ENCODE results near the gene CCL11. TPM values are rescaled to one million over a fixed set of nuclear protein-coding genes. Genes with fewer than 3 reads are reported as not detected.

Gene CCL11
- total RNA-seq, 6 experiments from 2014 or later = not detected

DNA sequence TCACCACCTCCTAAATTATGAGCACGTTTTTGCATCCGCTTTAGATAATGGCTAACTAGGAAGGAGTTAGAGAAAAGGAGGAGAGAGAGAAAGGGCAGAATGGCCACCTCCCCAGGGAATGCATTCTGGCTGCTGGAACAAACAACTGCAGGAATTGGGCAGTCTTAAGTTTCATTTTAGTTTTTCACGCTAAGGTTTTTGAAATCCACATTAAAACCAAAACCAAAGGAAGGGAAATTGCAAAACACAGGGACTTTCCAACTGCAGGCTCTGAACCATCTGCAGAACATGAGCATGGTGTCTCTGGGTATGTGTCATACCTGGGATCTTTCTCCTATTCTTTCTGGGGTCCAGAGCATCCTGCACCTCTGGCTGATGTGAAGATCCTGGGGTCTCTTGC, 21.6 kb downstream of the CCL11 start:
- no peak overlapping the region for H3K4me3 Mint-ChIP-seq
- peaks cover 3% of the 10 kb centered on the region; the same call in 1 of the 2 replicates for H3K27me3 Mint-ChIP-seq (ENCODE audit: insufficient read depth)
- H3K27ac Mint-ChIP-seq = no peak overlapping the region

DNA sequence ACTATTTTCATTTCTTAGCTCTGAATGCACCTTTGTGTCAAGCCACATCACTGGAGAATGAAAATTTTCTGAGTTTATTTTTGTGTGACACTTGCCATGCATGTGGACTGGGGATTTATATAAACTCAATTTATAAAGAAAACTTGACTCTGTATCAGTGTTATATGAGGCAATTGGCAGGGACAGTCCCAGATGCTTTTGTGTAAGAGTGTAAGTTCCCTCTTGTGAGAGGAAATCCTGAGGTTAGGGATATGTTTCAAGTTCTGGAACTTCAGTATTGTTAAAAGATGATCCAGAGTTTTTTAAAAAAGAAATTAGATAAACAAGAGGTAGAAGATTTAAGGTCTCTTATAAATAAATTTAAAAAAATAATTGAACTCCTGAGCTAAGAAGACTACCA, 22.8 kb downstream of the CCL11 start:
- H3K4me3 Mint-ChIP-seq = no peak overlapping the region

More for the DNA sequence above, 21.6 kb downstream of the CCL11 start:
- Mint-ChIP-seq H3K4me1 (ENCODE audit: low read depth) (peaks cover 42% of the 10 kb centered on the region), H3K36me3 (ENCODE audit: low read depth) (no peaks in the 10 kb centered on the region), H3K9me3 (no peaks in the 10 kb centered on the region)
- DNase-seq = no peak
- TF ChIP-seq CTCF (IDR thresholded peaks at IDR 0.05) = no peak

GRCh38 chr17:34311291-34311690, 25.7 kb downstream of the CCL11 start:
- H3K9me3 Mint-ChIP-seq = no peaks in the 10 kb centered on the region
- H3K4me1 Mint-ChIP-seq (ENCODE audit: low read depth) = peaks cover 48% of the 10 kb centered on the region
- no peak overlapping the region for H3K4me3 Mint-ChIP-seq
- no peak overlapping the region for H3K27ac Mint-ChIP-seq
- peaks cover 2% of the 10 kb centered on the region; the same call in 1 of the 2 replicates for H3K27me3 Mint-ChIP-seq (ENCODE audit: insufficient read depth)
- no peak for TF ChIP-seq CTCF (IDR thresholded peaks at IDR 0.05)
- no peaks in the 10 kb centered on the region for H3K36me3 Mint-ChIP-seq (ENCODE audit: low read depth)
- DNase-seq = no peak

More for the DNA sequence above, 22.8 kb downstream of the CCL11 start:
- Mint-ChIP-seq H3K27ac (no peak overlapping the region), H3K9me3 (no peaks in the 10 kb centered on the region), H3K27me3 (ENCODE audit: insufficient read depth) (peaks cover 3% of the 10 kb centered on the region; the same call in 1 of the 2 replicates), H3K4me1 (ENCODE audit: low read depth) (peaks cover 44% of the 10 kb centered on the region), H3K36me3 (ENCODE audit: low read depth) (no peaks in the 10 kb centered on the region)
- no peak for DNase-seq
- TF ChIP-seq CTCF (IDR thresholded peaks at IDR 0.05) = no peak

GRCh38 chr17:34312080-34312479, 26.5 kb downstream of the CCL11 start:
- Mint-ChIP-seq H3K9me3 (no peaks in the 10 kb centered on the region), H3K27me3 (ENCODE audit: insufficient read depth) (peaks cover 2% of the 10 kb centered on the region; the same call in 1 of the 2 replicates), H3K36me3 (ENCODE audit: low read depth) (no peaks in the 10 kb centered on the region), H3K4me3 (no peak overlapping the region), H3K4me1 (ENCODE audit: low read depth) (peaks cover 41% of the 10 kb centered on the region), H3K27ac (peak overlapping the region; percentile 32; the same call in 1 of the 2 replicates)
- TF ChIP-seq CTCF (IDR thresholded peaks at IDR 0.05) = no peak
- peak; percentile 58 for DNase-seq

DNA sequence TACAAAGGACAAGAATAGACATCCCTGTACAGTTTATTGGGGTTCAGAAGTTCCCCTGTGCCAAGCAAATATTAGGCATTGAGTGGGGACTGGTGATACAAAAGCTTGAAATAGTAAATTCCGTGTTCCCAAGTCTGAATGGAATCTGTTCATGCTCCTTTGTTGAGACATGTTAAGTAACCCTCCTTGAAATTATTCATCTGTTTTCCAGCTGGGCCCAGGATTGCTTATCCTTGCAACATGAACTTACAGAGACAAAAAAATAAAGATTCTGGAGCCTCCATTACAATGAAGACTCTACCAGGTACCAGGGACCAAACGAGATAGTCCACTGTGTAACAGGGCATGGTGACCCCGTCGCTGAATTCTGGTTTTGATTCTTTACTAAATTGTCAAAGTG, 27.6 kb downstream of the CCL11 start:
- DNase-seq = no peak
- Mint-ChIP-seq H3K9me3 (no peaks in the 10 kb centered on the region), H3K36me3 (ENCODE audit: low read depth) (no peaks in the 10 kb centered on the region), H3K27ac (no peak overlapping the region), H3K4me3 (no peak overlapping the region), H3K4me1 (ENCODE audit: low read depth) (peaks cover 35% of the 10 kb centered on the region), H3K27me3 (ENCODE audit: insufficient read depth) (no peaks in the 10 kb centered on the region; the same call in 1 of the 2 replicates)
- TF ChIP-seq CTCF (IDR thresholded peaks at IDR 0.05) = no peak

DNA sequence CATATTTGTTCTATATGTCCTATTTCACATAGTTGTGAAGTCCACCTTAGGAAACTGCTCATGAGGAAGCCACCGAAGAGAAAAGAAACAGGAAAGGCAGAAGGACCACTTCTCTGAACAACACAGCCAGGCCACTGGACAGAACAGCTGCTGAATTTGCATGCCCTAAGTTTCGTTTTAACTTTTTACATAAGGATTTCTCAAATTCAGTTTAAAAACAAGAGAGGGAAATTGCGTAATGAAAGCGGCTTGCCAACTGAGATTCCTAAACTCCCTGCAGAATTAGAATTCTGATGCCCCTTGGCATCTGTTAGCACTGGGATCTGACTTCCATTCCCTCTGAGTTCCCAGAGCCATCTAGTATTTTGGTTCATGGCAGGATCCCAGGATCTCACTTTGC, 28.7 kb downstream of the CCL11 start:
- H3K27ac Mint-ChIP-seq = peak overlapping the region; percentile 6; the same call in 1 of the 2 replicates
- H3K4me3 Mint-ChIP-seq = peak overlapping the region; percentile 47
- H3K4me1 Mint-ChIP-seq (ENCODE audit: low read depth) = peaks cover 35% of the 10 kb centered on the region
- no peaks in the 10 kb centered on the region; the same call in 1 of the 2 replicates for H3K27me3 Mint-ChIP-seq (ENCODE audit: insufficient read depth)
- TF ChIP-seq CTCF (IDR thresholded peaks at IDR 0.05) = no peak
- DNase-seq = no peak
- H3K36me3 Mint-ChIP-seq (ENCODE audit: low read depth) = no peaks in the 10 kb centered on the region
- no peaks in the 10 kb centered on the region for H3K9me3 Mint-ChIP-seq

Measured in HFFc6 (cell line).